ENCODE results near the gene DNAH2. TPM values are rescaled to one million over a fixed set of nuclear protein-coding genes. Genes with fewer than 3 reads are reported as not detected.
A peak's percentile ranks its signal among the peaks of the same experiment; 100 is the strongest.

DNAH2 gene
- total RNA-seq, 2 experiments from 2014 or later: not detected

- Histone ChIP-seq H2AFZ (ENCODE audit: low read length) (no peak overlapping the region), H3K36me3 (ENCODE audit: insufficient read depth, low read length) (peaks cover 76% of the 10 kb centered on the region), H3K4me3 (ENCODE audit: low read depth, low read length, poor library complexity, severe bottlenecking) (no peak overlapping the region), H4K20me1 (ENCODE audit: insufficient read depth, low read length) (no peaks in the 10 kb centered on the region), H3K79me2 (ENCODE audit: insufficient read depth, low read depth, low read length) (peaks cover 11% of the 10 kb centered on the region; the same call in 1 of the 2 replicates), H3K4me2 (ENCODE audit: low read length) (peak overlapping the region; percentile 28; the same call in 1 of the 2 replicates), H3K4me1 (ENCODE audit: insufficient read depth, low read length, poor library complexity, severe bottlenecking) (peaks cover 31% of the 10 kb centered on the region), H3K9me2 (ENCODE audit: insufficient read depth, low read length) (no peaks in the 10 kb centered on the region), H3K9me3 (ENCODE audit: low read length) (no peaks in the 10 kb centered on the region), H3K27ac (ENCODE audit: low read depth, low read length, poor library complexity, severe bottlenecking) (peak overlapping the region; percentile 6)
- no TSS peak for BruUV-seq (replicated peaks)
- CTCF ChIA-PET (ENCODE audit: unreplicated experiment): no interaction called here
- TF ChIP-seq EZH2phosphoT487 (IDR thresholded peaks at IDR 0.05; ENCODE audit: borderline replicate concordance, low read depth, low read length) (no peak), CTCF (conservative IDR thresholded peaks at IDR 0.05; ENCODE audit: low read length) (no peak)
- intact Hi-C loops (cut with micrococcal nuclease; ENCODE audit: unreplicated experiment): no loop called here
- POLR2A ChIA-PET: no interaction called here
- no peak for DNase-seq (ENCODE audit: low spot score)
Measured at GRCh38 chr17:7852262-7852670, 134.7 kb downstream of the DNAH2 start.

GRCh38 chr17:7852919-7853690 is 135.6 kb downstream of the DNAH2 start:
- no peak overlapping the region for H3K4me3 ChIP-seq (ENCODE audit: low read depth, low read length, poor library complexity, severe bottlenecking)
- H3K79me2 ChIP-seq (ENCODE audit: insufficient read depth, low read depth, low read length): peaks cover 13% of the 10 kb centered on the region; the same call in 1 of the 2 replicates
- DNase-seq (ENCODE audit: low spot score): no peak
- no peaks in the 10 kb centered on the region for H3K9me2 ChIP-seq (ENCODE audit: insufficient read depth, low read length)
- peaks cover 74% of the 10 kb centered on the region for H3K36me3 ChIP-seq (ENCODE audit: insufficient read depth, low read length)
- ChIA-PET CTCF (ENCODE audit: unreplicated experiment) (no interaction called here), POLR2A (no interaction called here)
- no TSS peak for BruUV-seq (replicated peaks)
- intact Hi-C loops (cut with micrococcal nuclease; ENCODE audit: unreplicated experiment): no loop called here
- peaks cover 31% of the 10 kb centered on the region for H3K4me1 ChIP-seq (ENCODE audit: insufficient read depth, low read length, poor library complexity, severe bottlenecking)
- no peak overlapping the region for H3K27ac ChIP-seq (ENCODE audit: low read depth, low read length, poor library complexity, severe bottlenecking)
- H3K9me3 ChIP-seq (ENCODE audit: low read length): no peaks in the 10 kb centered on the region
- no peak overlapping the region for H2AFZ ChIP-seq (ENCODE audit: low read length)
- H4K20me1 ChIP-seq (ENCODE audit: insufficient read depth, low read length): no peaks in the 10 kb centered on the region
- TF ChIP-seq CTCF (conservative IDR thresholded peaks at IDR 0.05; ENCODE audit: low read length): no peak
- no peak for TF ChIP-seq EZH2phosphoT487 (IDR thresholded peaks at IDR 0.05; ENCODE audit: borderline replicate concordance, low read depth, low read length)
- no peak overlapping the region for H3K4me2 ChIP-seq (ENCODE audit: low read length)

- BruUV-seq (replicated peaks): no TSS peak
- Histone ChIP-seq H3K9me2 (ENCODE audit: insufficient read depth, low read length) (no peaks in the 10 kb centered on the region), H3K4me3 (ENCODE audit: low read depth, low read length, poor library complexity, severe bottlenecking) (no peak overlapping the region), H3K27ac (ENCODE audit: low read depth, low read length, poor library complexity, severe bottlenecking) (no peak overlapping the region), H3K36me3 (ENCODE audit: insufficient read depth, low read length) (peaks cover 75% of the 10 kb centered on the region), H3K4me2 (ENCODE audit: low read length) (no peak overlapping the region), H3K9me3 (ENCODE audit: low read length) (no peaks in the 10 kb centered on the region), H2AFZ (ENCODE audit: low read length) (no peak overlapping the region), H3K4me1 (ENCODE audit: insufficient read depth, low read length, poor library complexity, severe bottlenecking) (peaks cover 33% of the 10 kb centered on the region), H3K79me2 (ENCODE audit: insufficient read depth, low read depth, low read length) (peaks cover 19% of the 10 kb centered on the region), H4K20me1 (ENCODE audit: insufficient read depth, low read length) (peaks cover 2% of the 10 kb centered on the region; the same call in 1 of the 2 replicates)
- CTCF ChIA-PET (ENCODE audit: unreplicated experiment): no interaction called here
- POLR2A ChIA-PET: no interaction called here
- TF ChIP-seq CTCF (conservative IDR thresholded peaks at IDR 0.05; ENCODE audit: low read length) (no peak), EZH2phosphoT487 (IDR thresholded peaks at IDR 0.05; ENCODE audit: borderline replicate concordance, low read depth, low read length) (no peak)
- no peak for DNase-seq (ENCODE audit: low spot score)
- intact Hi-C loops (cut with micrococcal nuclease; ENCODE audit: unreplicated experiment): no loop called here
Measured at GRCh38 chr17:7853691-7854038, 136.1 kb downstream of the DNAH2 start.
